Raji (cell line): ENCODE measurements around the gene ARHGAP44.

ENCODE experiments used
- POLR2A ChIP-seq: IDR thresholded peaks from 2 replicates; pipeline ENCODE4 v1.6.1; 2011; ENCODE audit warnings: low read depth, low read length, control low read depth; ENCODE audit not compliant: insufficient read depth

The ARHGAP44 gene

GRCh38 chr17:12990041-12990808 is 200.9 kb downstream of the ARHGAP44 start:
- no peak for TF ChIP-seq POLR2A

DNA sequence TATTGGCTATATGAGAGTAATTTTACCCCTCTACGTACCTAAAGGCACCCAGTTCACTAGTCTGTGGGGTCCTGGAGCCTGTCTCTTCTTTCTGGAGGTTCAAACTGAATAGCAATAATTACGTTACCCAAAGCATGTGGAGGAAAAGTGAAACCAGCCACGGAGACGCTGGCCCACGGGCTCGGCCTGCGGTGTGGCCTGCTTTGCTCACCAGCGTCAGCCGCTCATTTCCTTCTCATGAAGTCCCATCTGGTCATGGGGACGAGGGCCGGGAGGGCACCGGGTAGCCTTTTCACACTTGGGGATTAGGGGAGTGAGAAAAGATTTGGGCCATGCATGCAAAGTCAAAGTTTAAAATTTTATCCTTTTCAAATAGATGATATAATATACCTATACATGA is 201.6 kb downstream of the ARHGAP44 start:
- TF ChIP-seq POLR2A = no peak

DNA sequence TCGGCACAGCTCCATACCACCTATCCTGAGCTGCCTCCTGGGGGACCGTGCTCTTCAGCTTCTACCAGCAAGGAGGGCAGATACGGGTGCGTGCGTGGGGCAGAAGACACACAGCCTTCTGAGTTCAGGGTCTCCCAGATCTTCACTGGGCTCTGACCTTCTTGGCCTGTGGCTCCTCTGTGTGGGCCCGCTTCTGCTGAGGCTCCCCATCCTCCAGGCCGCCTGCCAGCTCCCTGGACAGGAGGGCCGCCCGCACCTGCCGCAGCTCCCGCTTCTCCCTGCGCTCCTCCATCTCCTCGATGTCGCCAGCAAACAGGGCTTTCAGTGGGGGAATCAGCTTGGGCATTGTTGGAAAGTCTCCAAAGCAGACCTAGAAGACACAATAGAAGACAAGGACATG is 203.4 kb downstream of the ARHGAP44 start:
- no peak for TF ChIP-seq POLR2A

DNA sequence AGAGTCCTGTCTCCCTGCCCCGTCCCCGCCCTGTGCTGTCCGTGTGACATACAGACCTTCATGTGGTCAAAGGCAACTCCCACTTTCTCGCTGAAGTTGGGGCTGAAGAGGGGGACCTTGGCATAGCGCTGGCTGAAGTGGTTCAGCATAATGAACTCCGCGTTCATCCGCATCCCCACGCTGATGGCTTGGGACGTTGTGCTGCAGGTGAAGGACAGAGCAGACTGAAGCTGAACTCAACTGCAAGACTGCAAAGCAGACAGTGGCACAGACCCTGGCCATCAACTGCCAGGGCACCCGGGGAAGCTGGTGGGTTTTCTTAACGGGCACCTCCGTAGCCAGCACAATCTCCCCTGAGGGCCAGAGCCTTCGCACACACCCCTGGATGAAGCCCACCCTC is 204.3 kb downstream of the ARHGAP44 start:
- TF ChIP-seq POLR2A = no peak

DNA sequence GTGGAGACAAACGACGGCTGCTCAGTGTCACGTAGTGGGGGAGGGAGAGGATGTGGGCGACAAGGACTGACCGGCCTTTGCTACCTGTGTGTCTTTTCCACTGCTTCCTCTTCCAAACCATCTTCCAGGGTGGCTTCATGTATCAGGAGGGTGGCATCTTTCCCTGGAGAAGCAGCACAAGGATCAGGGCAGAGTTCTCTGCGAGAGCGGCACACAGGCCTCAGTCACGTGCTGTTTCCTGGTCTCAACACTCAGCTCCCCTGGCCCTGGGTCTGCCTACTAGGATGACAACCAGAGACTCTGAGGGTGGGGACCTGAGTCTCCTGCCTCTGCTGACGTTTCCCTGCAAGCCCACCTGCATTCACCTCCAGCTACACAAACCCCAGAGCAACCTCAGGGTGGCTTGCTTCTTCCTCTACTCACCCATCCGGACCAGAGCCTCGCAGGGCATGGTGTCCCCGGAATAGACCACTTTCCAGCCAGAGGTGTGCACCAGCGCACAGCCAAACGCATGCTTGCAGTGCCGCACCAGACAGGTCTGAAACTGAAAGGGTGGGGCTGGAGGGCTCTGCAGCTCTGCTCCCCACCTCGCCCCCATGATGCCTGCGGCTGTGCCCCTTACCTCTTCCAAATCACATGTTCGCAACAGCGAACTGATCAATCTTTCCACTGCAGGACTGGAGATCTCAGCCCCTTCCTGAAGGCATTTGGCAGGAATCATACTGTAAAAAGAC is 205.2 kb downstream of the ARHGAP44 start:
- no peak for TF ChIP-seq POLR2A

DNA sequence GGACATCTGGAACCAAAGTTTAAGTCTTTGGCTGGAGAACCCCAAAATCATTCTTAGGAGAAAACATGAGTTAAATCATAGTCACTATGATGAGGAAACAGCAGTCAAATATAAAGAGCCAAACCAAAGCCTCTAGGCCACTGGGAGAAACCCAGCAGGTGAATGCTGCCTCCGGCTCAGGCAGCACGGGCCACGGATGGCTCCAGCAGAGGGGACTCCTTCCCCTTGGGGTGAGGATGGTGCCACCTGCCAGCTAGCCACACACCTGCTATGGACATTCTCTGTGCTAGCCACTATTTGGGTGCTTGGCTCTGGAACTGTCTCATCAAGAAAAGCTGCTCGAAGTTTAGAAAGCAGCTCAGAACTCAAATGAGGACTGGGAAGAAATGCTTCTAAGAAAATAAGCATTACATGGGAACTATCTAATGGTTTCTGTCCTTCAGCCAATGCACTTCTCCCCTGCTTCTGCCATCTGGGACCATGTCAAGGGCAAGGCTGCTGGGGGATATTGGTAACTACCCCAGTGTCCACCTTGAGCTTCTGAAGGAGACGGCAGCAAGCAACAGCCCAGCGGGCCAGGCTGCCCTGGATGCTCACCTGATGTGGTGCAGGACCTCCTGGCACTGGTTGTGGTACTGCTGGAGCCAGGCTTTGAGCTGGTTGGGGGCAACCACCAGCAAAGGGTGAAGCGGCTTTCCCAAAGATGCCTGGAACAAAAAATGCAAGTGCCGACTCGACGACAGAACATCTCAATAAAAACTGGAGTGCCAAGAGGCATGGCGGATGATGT is 206.0 kb downstream of the ARHGAP44 start:
- no peak for TF ChIP-seq POLR2A

DNA sequence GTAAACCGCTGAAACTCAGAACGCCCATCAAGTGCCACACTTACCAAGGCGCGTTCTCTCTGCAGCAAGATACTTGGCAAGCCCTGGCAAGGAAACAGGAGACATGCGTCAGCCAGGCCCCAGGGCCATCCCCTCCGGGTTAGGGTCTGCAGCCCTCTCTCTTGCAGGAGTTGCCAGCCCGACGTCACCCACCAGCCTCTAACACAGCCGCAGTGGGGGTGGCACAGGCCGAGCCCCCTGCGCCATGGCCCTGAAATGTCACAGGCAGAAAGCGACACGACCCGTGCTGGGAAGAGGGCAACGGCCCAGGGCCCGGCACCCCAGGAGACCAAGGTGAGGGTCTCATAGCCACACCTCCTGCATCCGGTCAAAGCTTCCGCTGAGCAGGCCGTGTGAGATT is 206.6 kb downstream of the ARHGAP44 start:
- TF ChIP-seq POLR2A = no peak

- TF ChIP-seq POLR2A = no peak
These were observed 207.1 kb downstream of the ARHGAP44 start for GRCh38 chr17:12996357-12996756.

DNA sequence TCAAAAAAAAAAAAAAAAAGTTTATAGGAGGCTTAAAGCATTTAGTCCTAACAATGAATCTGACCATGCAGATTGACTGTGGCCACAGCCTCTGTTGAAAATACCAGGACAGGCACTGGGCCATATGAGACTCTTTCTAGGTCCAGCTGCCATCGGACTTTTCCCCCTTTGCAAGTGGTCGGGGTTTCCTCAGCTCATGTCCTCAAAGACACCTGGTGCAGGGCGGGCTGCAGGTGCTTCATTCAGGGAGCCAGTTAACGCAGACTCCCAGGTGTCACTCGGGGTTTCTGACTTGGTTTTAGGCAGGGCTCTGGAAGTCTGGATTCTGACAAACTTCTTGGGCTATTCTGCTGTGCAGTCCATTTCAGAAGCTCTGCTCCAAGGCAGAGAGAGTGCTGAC is 207.6 kb downstream of the ARHGAP44 start:
- no peak for TF ChIP-seq POLR2A

- TF ChIP-seq POLR2A = no peak
These were observed 209.2 kb downstream of the ARHGAP44 start for GRCh38 chr17:12998461-12998860.

DNA sequence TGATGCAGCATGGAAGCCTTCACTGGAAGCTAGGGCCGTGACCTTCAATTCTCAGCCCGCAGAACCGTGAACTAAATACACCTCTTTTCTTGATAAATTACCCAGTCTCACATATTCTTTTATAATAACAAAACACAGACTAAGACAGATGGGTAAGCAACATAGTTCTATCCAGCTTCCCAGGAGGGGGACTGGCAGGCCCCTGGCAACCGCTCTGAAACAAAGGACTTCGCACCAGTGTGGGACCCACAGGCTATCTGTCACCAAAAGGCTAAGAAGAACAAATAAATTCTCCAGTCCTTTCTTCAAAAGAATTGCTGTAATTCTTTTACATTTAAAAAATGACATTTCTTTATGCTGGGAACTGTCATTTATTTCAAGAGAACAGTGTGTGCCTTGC is 209.6 kb downstream of the ARHGAP44 start:
- no peak for TF ChIP-seq POLR2A

DNA sequence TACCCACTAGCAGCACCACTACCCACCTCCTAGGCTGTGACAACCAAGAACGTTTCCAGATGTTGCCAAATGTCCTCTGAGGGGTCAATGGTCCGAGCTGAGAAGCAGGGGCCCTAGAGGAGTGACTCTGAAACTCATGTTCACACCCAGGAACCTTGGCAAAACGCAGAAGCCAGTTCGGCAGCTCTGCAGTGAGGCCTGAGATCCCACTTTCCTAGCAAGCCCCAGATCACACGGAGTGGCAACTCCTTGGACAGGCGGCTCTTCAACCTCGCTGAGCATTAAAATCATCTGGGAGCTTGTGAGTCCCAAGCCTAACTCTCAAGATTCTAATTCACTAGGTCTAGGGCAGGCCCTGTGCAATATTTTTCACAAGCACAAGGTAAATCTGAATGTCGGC is 211.3 kb downstream of the ARHGAP44 start:
- TF ChIP-seq POLR2A = no peak

- no peak for TF ChIP-seq POLR2A
These were observed 212.8 kb downstream of the ARHGAP44 start for GRCh38 chr17:13001991-13002615.

DNA sequence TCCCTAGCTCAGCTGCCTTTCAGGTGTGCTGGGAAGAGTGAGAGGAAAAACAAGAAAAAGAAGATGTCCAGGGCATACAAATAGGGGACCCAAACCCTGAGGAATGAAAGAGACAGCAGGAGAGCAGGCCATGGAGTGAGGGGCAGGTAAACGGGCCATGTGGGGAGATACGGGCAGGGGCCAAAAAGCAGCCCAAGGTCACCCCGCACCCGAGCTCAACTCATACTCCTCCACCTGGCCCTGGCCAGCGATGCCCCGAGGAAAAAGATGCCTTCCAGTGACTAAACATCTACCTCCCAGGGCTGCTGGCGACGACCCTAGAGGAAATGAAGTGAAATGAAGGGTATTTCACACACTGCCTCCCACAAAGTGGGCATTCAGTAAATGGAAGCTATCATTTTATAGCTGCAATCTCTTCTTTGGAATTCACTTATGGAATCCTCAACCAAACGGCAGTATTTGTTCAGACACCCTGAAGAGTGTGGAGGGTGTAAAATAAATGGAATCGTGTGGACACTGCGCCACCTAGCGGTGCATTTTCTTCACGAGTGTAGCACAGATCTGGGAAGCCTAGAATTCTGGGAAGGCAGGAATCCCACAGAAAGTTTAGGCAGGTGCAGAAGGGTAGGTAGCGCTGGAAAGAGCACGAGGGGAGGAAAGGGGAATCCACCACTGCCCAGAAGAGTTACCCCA is 213.6 kb downstream of the ARHGAP44 start:
- no peak for TF ChIP-seq POLR2A

GRCh38 chr17:13003454-13003851 is 214.2 kb downstream of the ARHGAP44 start:
- no peak for TF ChIP-seq POLR2A
